A549 (cell line): ENCODE measurements around the gene MOV10L1.

Experiments used
- BHLHE40 ChIP-seq: IDR thresholded peaks from 2 replicates; pipeline ENCODE4 v1.6.1; 2012; ENCODE audit warnings: low read depth, low read length, inconsistent platforms
- CBX2 ChIP-seq: fragments of 200-600 bp; sonication (generic); IDR thresholded peaks from 2 replicates; pipeline ENCODE4 v1.6.1; 2016; ENCODE audit warnings: low read depth, mild to moderate bottlenecking, borderline replicate concordance
- CHD2 ChIP-seq: fragments of 150-350 bp; IDR thresholded peaks from 2 replicates; pipeline ENCODE4 v1.6.1; 2014; ENCODE audit warnings: low read length; ENCODE audit not compliant: partially characterized antibody
- CTCF ChIP-seq: fragments of >200 bp; sonication (Bioruptor Twin); formaldehyde crosslinking; IDR thresholded peaks from 3 replicates; pipeline ENCODE4 v1.5.1; 2016
- ELK1 ChIP-seq: fragments of 150-350 bp; IDR thresholded peaks from 2 replicates; pipeline ENCODE4 v1.6.1; 2014; ENCODE audit warnings: low read depth, mild to moderate bottlenecking, low read length
- EP300 ChIP-seq, 2 experiments: fragments of >200 bp; sonication (Bioruptor Twin); formaldehyde crosslinking; IDR thresholded peaks; 2 replicates in 1 of 2; 3 replicates in 1 of 2; pipeline ENCODE4 v1.6.1; 2016 to 2017
- HEYL ChIP-seq: fragments of 250-450 bp; sonication (Bioruptor Pico); IDR thresholded peaks from 2 replicates; pipeline ENCODE4 v1.8.0; 2021; ENCODE audit warnings: mild to moderate bottlenecking, moderate library complexity
- HMGXB4 ChIP-seq: fragments of 250-450 bp; sonication (Bioruptor Pico); IDR thresholded peaks from 2 replicates; pipeline ENCODE4 v1.5.0; 2021; ENCODE audit warnings: mild to moderate bottlenecking, moderate library complexity, borderline replicate concordance
- JUN ChIP-seq, 2 experiments: fragments of >200 bp; sonication (Bioruptor Twin); formaldehyde crosslinking; IDR thresholded peaks; 2 replicates in 1 of 2; 3 replicates in 1 of 2; pipeline ENCODE4 v1.6.1; 2016 to 2017
- JUNB ChIP-seq: fragments of >200 bp; sonication (Bioruptor Twin); formaldehyde crosslinking; IDR thresholded peaks from 2 replicates; pipeline ENCODE4 v1.6.1; 2016
- MAX ChIP-seq: IDR thresholded peaks from 2 replicates; pipeline ENCODE4 v1.6.1; 2012
- POLR2A ChIP-seq: IDR thresholded peaks from 2 replicates; pipeline ENCODE4 v1.6.1; 2012; ENCODE audit warnings: mild to moderate bottlenecking, low read length
- REST ChIP-seq: fragments of 200-600 bp; sonication (generic); IDR thresholded peaks from 2 replicates; pipeline ENCODE4 v1.6.1; 2016; ENCODE audit warnings: antibody characterized with exemption, mild to moderate bottlenecking, moderate library complexity
- TFCP2L1 ChIP-seq: fragments of 250-450 bp; sonication (Bioruptor Pico); IDR thresholded peaks from 2 replicates; pipeline ENCODE4 v1.5.0; 2021; ENCODE audit warnings: mild to moderate bottlenecking

GRCh38 chr22:50105208-50106100, 15.6 kb downstream of the MOV10L1 start:
- TF ChIP-seq CTCF = no peak
- no peak for TF ChIP-seq TFCP2L1
- TF ChIP-seq EP300 (IDR thresholded peaks at IDR 0.05) = no peak
- TF ChIP-seq POLR2A = no peak
- TF ChIP-seq MAX = no peak
- no peak for TF ChIP-seq CHD2
- TF ChIP-seq JUN (IDR thresholded peaks at IDR 0.05) = no peak
- no peak for TF ChIP-seq JUNB
- TF ChIP-seq CBX2 = no peak
- no peak for TF ChIP-seq BHLHE40
- no peak for TF ChIP-seq HMGXB4 (CRISPR knock-in tag)
- no peak for TF ChIP-seq REST
- TF ChIP-seq HEYL (CRISPR knock-in tag) = no peak
- no peak for TF ChIP-seq ELK1
